Measurements from ENCODE around the gene PASK. TPM values are rescaled to one million over a fixed set of nuclear protein-coding genes. Genes with fewer than 3 reads are reported as not detected.
A peak's percentile ranks its signal among the peaks of the same experiment; 100 is the strongest.

PASK gene
- total RNA-seq, 1 experiment from 2014 or later, result 9.0 TPM

- Mint-ChIP-seq H3K4me1 (ENCODE audit: insufficient read depth, unreplicated experiment) (peaks cover 16% of the 10 kb centered on the region), H3K36me3 (ENCODE audit: insufficient read depth, unreplicated experiment) (peaks cover 17% of the 10 kb centered on the region), H3K4me3 (ENCODE audit: unreplicated experiment) (no peak overlapping the region), H3K27ac (ENCODE audit: low read depth, unreplicated experiment) (peak overlapping the region; percentile 31), H3K27me3 (ENCODE audit: insufficient read depth, unreplicated experiment) (no peaks in the 10 kb centered on the region), H3K9me3 (ENCODE audit: unreplicated experiment) (no peaks in the 10 kb centered on the region)
- no peak for TF ChIP-seq CTCF (IDR thresholded peaks at IDR 0.05; ENCODE audit: unreplicated experiment)
- no TSS peak for BruUV-seq (replicated peaks)
- POLR2A ChIA-PET, result no interaction called here
- no peak for DNase-seq (ENCODE audit: unreplicated experiment)
- CTCF ChIA-PET, result interaction anchor here (0.8 kb wide), 1 partner anchor 269 kb away, joined by 3 read pairs; no protein-coding TSS in a partner anchor
- intact Hi-C loops (cut with micrococcal nuclease), result no loop called here
These were observed 83.9 kb downstream of the PASK start for GRCh38 chr2:241065355-241065803.

- Mint-ChIP-seq H3K4me1 (ENCODE audit: insufficient read depth, unreplicated experiment) (peaks cover 16% of the 10 kb centered on the region), H3K36me3 (ENCODE audit: insufficient read depth, unreplicated experiment) (peaks cover 17% of the 10 kb centered on the region), H3K4me3 (ENCODE audit: unreplicated experiment) (no peak overlapping the region), H3K9me3 (ENCODE audit: unreplicated experiment) (no peaks in the 10 kb centered on the region), H3K27me3 (ENCODE audit: insufficient read depth, unreplicated experiment) (no peaks in the 10 kb centered on the region), H3K27ac (ENCODE audit: low read depth, unreplicated experiment) (no peak overlapping the region)
- intact Hi-C loops (cut with micrococcal nuclease), result loop anchor here (5.0 kb wide), 1 partner anchor 153 kb away; no protein-coding TSS in a partner anchor
- BruUV-seq (replicated peaks), result no TSS peak
- ChIA-PET POLR2A (interaction anchor here (1.5 kb wide), 1 partner anchor 37 kb away, joined by 4 read pairs; the partner anchor contains the start of gene MTERF4), CTCF (interaction anchor here (0.8 to 1.3 kb wide), 2 partner anchors 13 to 268 kb away, joined by 3 read pairs; no protein-coding TSS in a partner anchor)
- TF ChIP-seq CTCF (IDR thresholded peaks at IDR 0.05; ENCODE audit: unreplicated experiment), result no peak
- DNase-seq (ENCODE audit: unreplicated experiment), result no peak
These were observed 84.4 kb downstream of the PASK start for GRCh38 chr2:241064802-241065354.

GRCh38 chr2:241064008-241064801, 85.1 kb downstream of the PASK start:
- H3K27me3 Mint-ChIP-seq (ENCODE audit: insufficient read depth, unreplicated experiment), result no peaks in the 10 kb centered on the region
- peak overlapping the region; percentile 74 for H3K4me3 Mint-ChIP-seq (ENCODE audit: unreplicated experiment)
- peaks cover 17% of the 10 kb centered on the region for H3K36me3 Mint-ChIP-seq (ENCODE audit: insufficient read depth, unreplicated experiment)
- TF ChIP-seq CTCF (IDR thresholded peaks at IDR 0.05; ENCODE audit: unreplicated experiment), result no peak
- ChIA-PET POLR2A (interaction anchor here (0.7 to 1.5 kb wide), 3 partner anchors 9 to 54 kb away, joined by 3 to 4 read pairs (median 3); partner anchors contain the start of gene MTERF4), CTCF (interaction anchor here (0.6 to 1.3 kb wide), 3 partner anchors 14 to 190 kb away, joined by 3 read pairs; no protein-coding TSS in a partner anchor)
- BruUV-seq (replicated peaks), result no TSS peak
- no peaks in the 10 kb centered on the region for H3K9me3 Mint-ChIP-seq (ENCODE audit: unreplicated experiment)
- intact Hi-C loops (cut with micrococcal nuclease), result loop anchor here (5.0 kb wide), 1 partner anchor 152 kb away; no protein-coding TSS in a partner anchor
- peaks cover 21% of the 10 kb centered on the region for H3K4me1 Mint-ChIP-seq (ENCODE audit: insufficient read depth, unreplicated experiment)
- no peak overlapping the region for H3K27ac Mint-ChIP-seq (ENCODE audit: low read depth, unreplicated experiment)
- DNase-seq (ENCODE audit: unreplicated experiment), result peak; percentile 57

GRCh38 chr2:241063587-241063986, 85.7 kb downstream of the PASK start:
- H3K36me3 Mint-ChIP-seq (ENCODE audit: insufficient read depth, unreplicated experiment), result peaks cover 14% of the 10 kb centered on the region
- CTCF ChIA-PET, result interaction anchor here (0.6 to 1.3 kb wide), 3 partner anchors 14 to 189 kb away, joined by 3 read pairs; no protein-coding TSS in a partner anchor
- no peaks in the 10 kb centered on the region for H3K27me3 Mint-ChIP-seq (ENCODE audit: insufficient read depth, unreplicated experiment)
- peaks cover 21% of the 10 kb centered on the region for H3K4me1 Mint-ChIP-seq (ENCODE audit: insufficient read depth, unreplicated experiment)
- peak; percentile 35 for DNase-seq (ENCODE audit: unreplicated experiment)
- H3K4me3 Mint-ChIP-seq (ENCODE audit: unreplicated experiment), result peak overlapping the region; percentile 74
- intact Hi-C loops (cut with micrococcal nuclease), result loop anchor here (5.0 kb wide), 1 partner anchor 151 kb away; no protein-coding TSS in a partner anchor
- POLR2A ChIA-PET, result interaction anchor here (0.7 to 4.3 kb wide), 5 partner anchors 10 to 484 kb away, joined by 3 to 22 read pairs (median 4); partner anchors contain the start of gene MTERF4
- no peak for TF ChIP-seq CTCF (IDR thresholded peaks at IDR 0.05; ENCODE audit: unreplicated experiment)
- H3K27ac Mint-ChIP-seq (ENCODE audit: low read depth, unreplicated experiment), result no peak overlapping the region
- no TSS peak for BruUV-seq (replicated peaks)
- H3K9me3 Mint-ChIP-seq (ENCODE audit: unreplicated experiment), result no peaks in the 10 kb centered on the region
